AML-193 (cell line): ENCODE measurements around the gene FNIP2.
A peak's percentile ranks its signal among the peaks of the same experiment; 100 is the strongest.

ENCODE experiments used
- DNase-seq, 2 experiments: peaks; one replicate each; lab custom pipeline; 2025; lab: John Stamatoyannopoulos, UW

FNIP2 gene

GRCh38 chr4:158837527-158838141, 68.8 kb downstream of the FNIP2 start:
- DNase-seq = no peak

GRCh38 chr4:158840131-158840530, 71.3 kb downstream of the FNIP2 start:
- no peak for DNase-seq

GRCh38 chr4:158841540-158841939, 72.7 kb downstream of the FNIP2 start:
- DNase-seq = no peak

GRCh38 chr4:158845311-158846041, 76.7 kb downstream of the FNIP2 start:
- no peak for DNase-seq

- no peak for DNase-seq
These were observed 78.7 kb downstream of the FNIP2 start for GRCh38 chr4:158847535-158847934.

GRCh38 chr4:158849681-158850080, 80.9 kb downstream of the FNIP2 start:
- DNase-seq = no peak

- no peak for DNase-seq
These were observed 81.5 kb downstream of the FNIP2 start for GRCh38 chr4:158850371-158850770.

GRCh38 chr4:158850800-158851644, 82.2 kb downstream of the FNIP2 start:
- DNase-seq = peak; percentile 21 to 45

GRCh38 chr4:158854236-158854635, 85.4 kb downstream of the FNIP2 start:
- no peak for DNase-seq

GRCh38 chr4:158856852-158857251, 88.0 kb downstream of the FNIP2 start:
- DNase-seq = peak; percentile 50 to 67

- DNase-seq = no peak
These were observed 89.1 kb downstream of the FNIP2 start for GRCh38 chr4:158857951-158858350.

- DNase-seq = no peak
These were observed 89.8 kb downstream of the FNIP2 start for GRCh38 chr4:158858410-158859199.

- DNase-seq = no peak
These were observed 90.8 kb downstream of the FNIP2 start for GRCh38 chr4:158859661-158860060.

GRCh38 chr4:158860856-158861255, 92.0 kb downstream of the FNIP2 start:
- DNase-seq = no peak

- DNase-seq = no peak
These were observed 92.5 kb downstream of the FNIP2 start for GRCh38 chr4:158861281-158861680.

- no peak for DNase-seq
These were observed 92.9 kb downstream of the FNIP2 start for GRCh38 chr4:158861766-158862165.

GRCh38 chr4:158863296-158863695, 94.5 kb downstream of the FNIP2 start:
- DNase-seq = no peak

GRCh38 chr4:158865520-158866177, 96.8 kb downstream of the FNIP2 start:
- no peak for DNase-seq

- no peak for DNase-seq
These were observed 100.2 kb downstream of the FNIP2 start for GRCh38 chr4:158869001-158869400.

- no peak for DNase-seq
These were observed 100.9 kb downstream of the FNIP2 start for GRCh38 chr4:158869761-158870160.

- no peak for DNase-seq
These were observed 101.4 kb downstream of the FNIP2 start for GRCh38 chr4:158870282-158870625.
